ENCODE results near the gene LMNTD1. TPM values are rescaled to one million over a fixed set of nuclear protein-coding genes. Genes with fewer than 3 reads are reported as not detected.

LMNTD1 gene
- total RNA-seq: not detected

GRCh38 chr12:25553098-25553497 is at the start of gene LMNTD1:
Gene LMNTD1 (minus strand): TSS chr12:25553283. CDS start chr12:25552959, 324 bp downstream.

Small RNAs within 50 kb of the gene (small RNA-seq; reads per million reads assigned to genes)
- gene TUBB4BP1 (ENCODE audit: low replicate concordance): not detected
